ENCODE measurements around the gene SLC3A2.

The SLC3A2 gene

GRCh38 chr11:62857541-62857982, 23.1 kb upstream of the SLC3A2 start:
- no peak for TF ChIP-seq TAF1 (IDR thresholded peaks at IDR 0.05; ENCODE audit: borderline replicate concordance, insufficient read depth, low read length)
- TF ChIP-seq POLR2AphosphoS5 (IDR thresholded peaks at IDR 0.05; ENCODE audit: low read depth, low read length) = no peak
- TF ChIP-seq FOXP2 (optimal IDR thresholded peaks at IDR 0.05; ENCODE audit: borderline replicate concordance, extremely low read depth, extremely low read length, insufficient read depth) = no peak
- TF ChIP-seq SIN3A (IDR thresholded peaks at IDR 0.05; ENCODE audit: borderline replicate concordance, insufficient read depth, low read length) = no peak
- TF ChIP-seq REST (IDR thresholded peaks at IDR 0.05; ENCODE audit: insufficient read depth in 1 of 2, low read depth in 2 of 2, low read length in 2 of 2) = no peak

GRCh38 chr11:62858201-62858600, 22.5 kb upstream of the SLC3A2 start:
- no peak for TF ChIP-seq TAF1 (IDR thresholded peaks at IDR 0.05; ENCODE audit: borderline replicate concordance, insufficient read depth, low read length)
- no peak for TF ChIP-seq SIN3A (IDR thresholded peaks at IDR 0.05; ENCODE audit: borderline replicate concordance, insufficient read depth, low read length)
- TF ChIP-seq REST (IDR thresholded peaks at IDR 0.05; ENCODE audit: insufficient read depth in 1 of 2, low read depth in 2 of 2, low read length in 2 of 2) = no peak
- TF ChIP-seq FOXP2 (optimal IDR thresholded peaks at IDR 0.05; ENCODE audit: borderline replicate concordance, extremely low read depth, extremely low read length, insufficient read depth) = no peak
- TF ChIP-seq POLR2AphosphoS5 (IDR thresholded peaks at IDR 0.05; ENCODE audit: low read depth, low read length) = no peak

DNA sequence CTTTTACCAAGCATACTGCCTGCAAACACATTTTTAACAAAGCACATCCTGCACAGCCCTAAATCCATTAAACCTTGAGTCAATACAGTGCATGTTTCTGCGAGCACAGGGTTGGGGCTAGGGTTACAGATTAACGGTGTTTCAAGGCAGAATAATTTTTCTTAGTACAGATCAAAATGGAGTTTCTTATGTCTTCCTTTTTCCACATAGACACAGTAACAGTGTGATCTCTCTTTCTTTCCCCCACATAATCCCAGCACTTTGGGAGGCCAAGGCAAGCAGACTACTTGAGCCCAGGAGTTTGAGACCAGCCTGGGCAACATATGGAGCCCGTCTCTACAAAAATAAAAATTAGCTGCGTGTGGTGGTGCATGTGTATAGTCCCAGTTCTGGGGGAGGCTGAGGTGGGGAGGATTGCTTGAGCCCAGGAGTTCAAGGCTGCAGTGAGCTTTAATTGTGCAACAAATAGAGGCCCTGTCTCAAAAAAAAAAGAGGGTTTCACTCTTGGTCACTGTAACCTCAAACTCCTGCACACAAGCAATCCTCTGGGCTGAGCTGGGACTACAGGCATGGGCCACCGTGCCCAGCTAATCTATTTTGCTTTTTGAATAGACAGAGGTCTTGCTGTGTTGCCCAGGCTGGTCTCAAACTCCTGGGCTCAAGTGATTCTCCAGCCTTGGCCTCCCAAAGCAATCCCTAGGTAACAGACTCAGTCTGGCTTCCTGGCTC, 19.7 kb upstream of the SLC3A2 start:
- no peak for TF ChIP-seq FOXP2 (optimal IDR thresholded peaks at IDR 0.05; ENCODE audit: borderline replicate concordance, extremely low read depth, extremely low read length, insufficient read depth)

GRCh38 chr11:62863687-62864335, 16.9 kb upstream of the SLC3A2 start:
- TF ChIP-seq POLR2AphosphoS5 (IDR thresholded peaks at IDR 0.05; ENCODE audit: low read depth, low read length) (no peak), TAF1 (IDR thresholded peaks at IDR 0.05; ENCODE audit: borderline replicate concordance, insufficient read depth, low read length) (no peak), REST (IDR thresholded peaks at IDR 0.05; ENCODE audit: insufficient read depth in 1 of 2, low read depth in 2 of 2, low read length in 2 of 2) (no peak), FOXP2 (optimal IDR thresholded peaks at IDR 0.05; ENCODE audit: borderline replicate concordance, extremely low read depth, extremely low read length, insufficient read depth) (no peak), SIN3A (IDR thresholded peaks at IDR 0.05; ENCODE audit: borderline replicate concordance, insufficient read depth, low read length) (no peak)

- TF ChIP-seq FOXP2 (optimal IDR thresholded peaks at IDR 0.05; ENCODE audit: borderline replicate concordance, extremely low read depth, extremely low read length, insufficient read depth) (no peak), TAF1 (IDR thresholded peaks at IDR 0.05; ENCODE audit: borderline replicate concordance, insufficient read depth, low read length) (no peak), REST (IDR thresholded peaks at IDR 0.05; ENCODE audit: insufficient read depth in 1 of 2, low read depth in 2 of 2, low read length in 2 of 2) (no peak), SIN3A (IDR thresholded peaks at IDR 0.05; ENCODE audit: borderline replicate concordance, insufficient read depth, low read length) (no peak), POLR2AphosphoS5 (IDR thresholded peaks at IDR 0.05; ENCODE audit: low read depth, low read length) (no peak)
Measured at GRCh38 chr11:62865635-62866034, 15.1 kb upstream of the SLC3A2 start.
